Colon (tissue), 2 donors: Measurements from ENCODE around the gene AP3D1.
"Not testable (repeated sequence)": the region's sequence is repeated elsewhere in the genome, so short reads cannot be mapped to it uniquely, and the experiment has no call there.

Experiments
- FAIRE-seq: peaks from 2 replicates; lab custom pipeline; 2012; peaks lifted over from hg19 to GRCh38; lab: Jason Lieb, UNC
- donor health status: control.
- donor health status: control.

The AP3D1 gene

DNA sequence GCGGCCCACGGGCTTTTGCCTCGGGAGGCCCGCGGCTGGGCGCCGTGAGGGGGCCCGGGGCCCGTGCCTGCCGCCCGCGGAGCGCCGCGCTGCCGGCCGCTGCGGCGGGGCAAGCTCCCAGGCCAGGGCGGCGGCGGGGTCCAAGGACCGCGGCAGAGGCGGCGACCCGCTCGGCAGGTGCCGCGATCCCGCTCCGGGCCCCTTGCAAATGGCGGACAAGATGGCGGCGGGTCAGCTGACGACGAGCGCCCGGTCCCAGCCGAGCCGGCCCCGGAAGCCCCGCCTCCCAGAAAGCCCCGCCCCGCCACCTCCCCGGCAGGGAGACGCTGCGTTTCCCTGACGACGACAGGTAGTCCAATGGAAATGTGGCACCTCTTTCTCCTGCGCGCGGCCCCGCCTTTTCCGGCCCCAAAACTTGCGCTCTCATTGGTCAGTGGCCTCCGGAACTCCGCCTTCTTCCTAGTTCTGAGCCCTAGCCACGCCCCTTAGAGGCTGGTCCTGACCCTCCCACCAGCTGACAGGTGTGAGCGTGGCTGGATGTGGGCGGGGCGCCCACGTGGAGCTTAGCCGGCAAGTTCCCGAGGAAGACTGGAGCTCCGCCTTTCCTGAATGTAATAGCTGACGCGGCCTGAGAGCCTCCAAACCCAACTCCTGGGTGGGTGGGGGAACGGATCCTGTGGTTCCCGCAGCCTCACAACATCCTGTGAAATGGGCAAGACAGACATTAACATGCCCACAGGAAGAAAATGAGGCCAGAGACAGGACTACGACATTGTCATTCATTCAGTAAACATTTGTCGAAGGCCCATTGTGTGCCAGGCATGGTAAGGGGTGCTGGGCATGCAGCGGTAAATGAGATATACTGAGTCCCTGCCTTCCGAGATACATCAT, at the start of gene AP3D1:
AP3D1 (minus strand) TSS at position 228 of the 891 bp plus-strand sequence. CDS start 232 bp downstream, outside the sequence.
- FAIRE-seq, result peak; percentile 85

DNA sequence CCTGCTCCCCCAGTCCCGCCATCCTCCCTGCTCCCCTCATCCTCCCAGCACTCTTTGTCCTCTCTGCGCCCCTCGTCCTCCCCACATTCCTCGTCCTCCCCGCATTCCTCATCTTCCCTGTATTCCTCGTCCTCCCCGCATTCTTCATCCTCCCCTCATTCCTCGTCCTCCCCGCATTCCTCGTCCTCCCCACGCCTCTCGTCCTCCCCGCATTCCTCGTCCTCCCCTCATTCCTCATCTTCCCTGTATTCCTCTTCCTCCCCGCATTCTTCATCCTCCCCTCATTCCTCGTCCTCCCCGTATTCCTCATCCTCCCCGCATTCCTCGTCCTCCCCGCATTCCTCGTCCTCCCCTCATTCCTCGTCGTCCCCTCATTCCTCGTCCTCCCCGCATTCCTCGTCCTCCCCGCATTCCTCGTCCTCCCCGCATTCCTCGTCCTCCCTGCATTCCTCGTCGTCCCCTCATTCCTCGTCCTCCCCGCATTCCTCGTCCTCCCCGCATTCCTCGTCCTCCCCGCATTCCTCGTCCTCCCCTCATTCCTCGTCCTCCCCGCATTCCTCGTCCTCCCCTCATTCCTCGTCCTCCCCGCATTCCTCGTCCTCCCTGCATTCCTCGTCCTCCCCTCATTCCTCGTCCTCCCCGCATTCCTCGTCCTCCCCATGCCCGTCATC, 49.4 kb upstream of the AP3D1 start:
- not testable (repeated sequence) for FAIRE-seq

DNA sequence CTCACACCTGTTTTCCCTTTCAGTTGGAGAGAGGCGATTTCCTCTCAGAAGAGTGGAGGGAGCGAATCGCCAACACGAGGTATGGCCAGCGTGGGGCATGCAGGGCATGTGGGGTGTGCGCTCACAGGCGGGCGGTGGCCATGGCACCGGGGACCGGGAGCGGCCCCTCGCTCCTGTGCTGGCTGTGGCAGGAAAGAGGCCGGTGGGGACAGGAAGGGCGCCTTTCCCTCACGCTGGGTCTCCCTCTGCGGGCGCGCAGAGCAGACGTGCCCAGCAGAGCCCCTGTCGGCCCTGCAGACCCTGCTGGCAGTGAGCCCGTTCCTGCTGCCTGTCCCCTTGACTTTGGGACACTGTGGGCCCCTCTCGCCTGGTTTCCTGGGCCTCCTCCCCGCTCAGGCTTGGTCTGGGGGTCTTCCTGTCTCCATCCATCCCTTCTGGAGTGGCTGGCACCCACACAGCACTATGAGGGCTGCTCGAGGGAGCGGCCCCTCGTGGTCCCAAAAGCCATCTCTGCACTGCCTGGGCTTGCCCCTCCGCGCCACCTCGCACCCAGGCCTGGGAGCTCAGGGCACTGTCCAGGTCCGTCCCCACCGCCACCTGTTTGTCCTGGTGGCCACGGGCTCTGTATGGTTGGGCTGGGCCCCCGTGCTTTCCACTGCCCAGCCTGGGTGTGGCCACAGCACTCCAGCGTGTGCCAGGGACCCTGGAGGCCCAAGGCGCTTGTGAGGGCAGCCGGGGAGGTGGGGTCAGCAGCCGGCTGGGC, 48.7 kb upstream of the AP3D1 start:
- FAIRE-seq, result no peak

DNA sequence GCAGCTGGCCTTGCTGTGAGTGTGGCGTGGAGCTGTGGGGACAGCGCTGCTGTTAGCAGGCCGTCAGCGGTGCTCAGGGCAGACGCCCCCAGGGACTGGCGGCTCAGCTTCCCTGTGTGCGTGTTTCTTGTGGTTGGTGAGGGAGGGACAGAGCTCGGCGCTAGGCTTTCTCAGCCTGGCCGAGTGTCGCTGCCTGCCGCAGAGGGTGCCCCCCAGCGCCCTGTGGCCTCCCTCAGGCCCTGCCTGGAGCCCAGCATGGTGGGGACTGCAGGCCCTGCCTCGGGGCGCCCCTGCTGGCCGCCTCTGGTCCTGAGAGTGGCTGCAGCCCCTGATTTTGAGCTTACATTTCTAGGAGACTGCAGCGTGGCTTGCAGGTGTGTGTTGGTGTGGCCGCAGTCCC, 47.8 kb upstream of the AP3D1 start:
- FAIRE-seq, result no peak

DNA sequence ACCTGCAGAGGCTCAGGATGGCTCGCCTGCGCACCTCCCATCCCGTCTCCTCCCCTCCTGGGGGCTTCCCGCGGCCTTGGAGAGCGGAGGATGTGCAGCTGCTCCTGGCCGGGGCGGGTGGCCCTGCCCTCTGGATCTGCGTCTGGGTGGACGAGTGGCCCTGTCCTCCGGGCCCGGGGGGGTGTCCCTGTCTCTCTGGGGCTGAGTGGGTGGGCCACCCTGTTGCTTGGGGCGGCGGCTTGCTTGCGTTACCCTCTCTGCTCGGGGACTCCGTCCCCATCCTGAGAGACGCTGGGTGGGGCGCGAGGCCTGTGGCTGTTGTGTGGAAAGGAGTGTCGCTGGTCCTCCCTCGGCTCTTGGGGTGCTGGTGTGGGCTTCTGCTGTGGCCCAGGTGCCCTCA, 47.0 kb upstream of the AP3D1 start:
- FAIRE-seq, result no peak

DNA sequence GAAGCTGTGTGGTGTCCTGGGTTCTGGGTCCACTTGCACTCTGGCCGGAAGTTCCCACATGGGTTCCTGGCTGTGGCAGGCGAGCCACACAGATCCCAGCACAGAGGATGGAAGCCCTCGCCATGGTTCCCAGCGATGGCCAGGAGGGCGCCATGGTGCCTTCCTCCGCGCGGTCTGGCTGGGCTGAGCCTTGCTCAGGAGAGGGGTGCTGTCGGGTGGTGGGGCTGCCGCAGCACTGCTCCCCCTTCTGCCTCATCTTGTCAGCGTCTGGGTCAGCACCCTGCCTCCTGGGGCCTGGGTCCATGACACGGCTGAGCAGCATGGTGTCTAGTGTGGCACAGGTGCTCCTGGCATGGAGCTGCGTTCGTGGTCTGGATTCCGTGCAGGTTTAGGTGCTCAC, 45.9 kb upstream of the AP3D1 start:
- FAIRE-seq, result no peak

DNA sequence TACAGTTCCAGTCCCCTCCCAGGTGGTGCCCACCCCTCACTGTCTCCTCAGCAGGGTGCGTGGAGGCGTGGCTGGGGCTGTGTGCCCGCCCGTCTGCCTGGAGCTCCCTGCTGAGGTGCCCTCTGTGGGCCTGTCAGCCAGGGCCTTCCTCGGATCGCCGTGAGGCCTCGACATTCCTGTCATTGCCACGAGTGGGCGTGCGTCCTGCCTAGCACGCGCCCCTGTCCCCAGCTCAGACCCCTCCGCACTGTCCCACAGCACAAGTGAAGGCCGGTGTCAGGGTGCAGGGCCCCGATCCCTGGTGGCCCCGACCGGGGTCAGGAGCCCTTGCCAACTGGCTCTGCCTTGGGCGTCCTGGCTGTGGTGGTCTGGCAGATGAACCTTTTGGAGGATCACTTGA, 44.5 kb upstream of the AP3D1 start:
- FAIRE-seq, result no peak

DNA sequence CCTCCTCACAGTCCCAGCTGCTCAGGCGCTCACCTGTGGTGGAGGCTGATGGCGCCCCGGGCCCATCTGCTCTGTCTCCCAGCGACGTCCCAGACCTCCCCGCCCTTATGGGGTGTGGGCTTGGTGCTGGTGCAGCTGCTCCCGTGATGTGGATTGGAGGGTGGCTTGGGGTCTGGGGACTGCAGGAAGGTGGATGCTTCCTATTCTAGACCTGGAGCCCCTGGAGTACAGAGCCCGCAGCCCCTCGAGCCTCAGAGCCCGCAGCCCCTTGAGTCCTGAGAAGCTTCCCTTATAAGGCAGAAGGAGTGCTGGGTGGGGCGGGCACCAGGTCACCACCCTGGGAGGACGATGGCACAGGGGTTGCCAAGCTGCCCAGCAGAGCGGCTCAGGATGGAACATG, 44.0 kb upstream of the AP3D1 start:
- no peak for FAIRE-seq

DNA sequence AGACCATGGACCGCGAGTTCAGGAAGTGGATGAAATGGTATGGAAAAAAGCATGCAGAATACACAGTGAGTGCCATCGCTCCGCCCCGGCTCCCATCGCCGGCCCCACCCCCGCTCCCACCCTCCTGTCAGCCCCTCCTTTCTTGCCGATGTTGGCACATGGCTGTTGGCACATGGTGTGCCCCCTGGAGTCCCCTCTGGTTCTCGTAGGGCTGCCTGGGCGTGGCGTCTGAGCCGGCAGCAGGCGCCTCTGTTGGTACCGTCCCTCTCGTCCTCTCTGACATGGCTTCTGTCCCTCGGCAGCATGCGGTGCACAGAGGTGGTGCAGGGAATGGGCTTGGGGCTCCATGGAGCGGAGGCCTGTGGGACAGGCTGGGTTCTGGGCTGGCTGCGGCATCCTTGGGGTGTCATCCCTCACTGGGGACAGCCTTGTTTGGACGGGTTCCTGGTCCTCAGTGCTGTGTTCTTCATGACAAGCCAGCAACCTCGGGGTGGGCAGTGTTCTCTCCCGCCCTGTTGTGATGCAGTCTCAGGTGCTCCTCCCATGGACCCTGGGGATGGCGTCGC, 43.2 kb upstream of the AP3D1 start:
- no peak for FAIRE-seq

DNA sequence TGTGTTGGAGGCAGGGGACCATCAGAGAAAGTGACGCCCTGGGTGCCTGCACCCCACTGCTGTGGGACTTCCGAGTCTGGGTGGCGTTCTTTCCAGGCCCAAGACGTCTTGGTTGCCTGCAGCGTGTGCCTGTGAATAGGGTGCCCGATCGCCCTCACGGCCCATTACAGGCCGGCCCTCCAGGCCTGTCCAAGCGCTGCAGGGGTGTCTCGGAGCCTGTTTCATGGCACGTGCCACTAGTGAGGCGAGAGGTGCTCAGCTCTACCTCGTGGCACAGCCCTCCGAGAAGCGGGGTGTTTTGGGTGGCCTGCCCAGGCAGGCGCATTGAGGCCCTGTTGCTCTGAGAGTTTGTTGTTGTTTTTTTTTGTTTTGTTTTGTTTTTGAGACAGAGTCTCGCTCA, 42.4 kb upstream of the AP3D1 start:
- no peak for FAIRE-seq

DNA sequence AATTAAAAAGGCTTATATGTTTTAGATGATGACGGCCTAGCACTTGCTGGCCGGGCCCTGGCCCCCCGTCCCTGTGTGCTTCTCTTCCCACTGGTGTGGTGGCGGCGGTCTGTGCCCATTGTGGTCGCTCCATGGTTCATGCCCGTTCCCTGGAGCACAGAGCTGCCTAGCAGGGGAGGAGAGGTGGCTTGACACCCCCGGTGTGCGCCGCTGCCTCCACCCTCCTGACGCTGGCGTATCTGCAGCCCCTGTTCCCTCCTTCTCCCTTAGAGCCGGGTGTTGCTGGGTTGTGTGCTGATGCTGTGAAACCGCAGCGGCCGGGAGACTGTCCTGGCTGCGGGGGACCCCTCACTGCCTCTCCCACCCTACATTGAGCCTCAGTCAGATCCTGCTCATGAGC, 41.5 kb upstream of the AP3D1 start:
- FAIRE-seq, result no peak

DNA sequence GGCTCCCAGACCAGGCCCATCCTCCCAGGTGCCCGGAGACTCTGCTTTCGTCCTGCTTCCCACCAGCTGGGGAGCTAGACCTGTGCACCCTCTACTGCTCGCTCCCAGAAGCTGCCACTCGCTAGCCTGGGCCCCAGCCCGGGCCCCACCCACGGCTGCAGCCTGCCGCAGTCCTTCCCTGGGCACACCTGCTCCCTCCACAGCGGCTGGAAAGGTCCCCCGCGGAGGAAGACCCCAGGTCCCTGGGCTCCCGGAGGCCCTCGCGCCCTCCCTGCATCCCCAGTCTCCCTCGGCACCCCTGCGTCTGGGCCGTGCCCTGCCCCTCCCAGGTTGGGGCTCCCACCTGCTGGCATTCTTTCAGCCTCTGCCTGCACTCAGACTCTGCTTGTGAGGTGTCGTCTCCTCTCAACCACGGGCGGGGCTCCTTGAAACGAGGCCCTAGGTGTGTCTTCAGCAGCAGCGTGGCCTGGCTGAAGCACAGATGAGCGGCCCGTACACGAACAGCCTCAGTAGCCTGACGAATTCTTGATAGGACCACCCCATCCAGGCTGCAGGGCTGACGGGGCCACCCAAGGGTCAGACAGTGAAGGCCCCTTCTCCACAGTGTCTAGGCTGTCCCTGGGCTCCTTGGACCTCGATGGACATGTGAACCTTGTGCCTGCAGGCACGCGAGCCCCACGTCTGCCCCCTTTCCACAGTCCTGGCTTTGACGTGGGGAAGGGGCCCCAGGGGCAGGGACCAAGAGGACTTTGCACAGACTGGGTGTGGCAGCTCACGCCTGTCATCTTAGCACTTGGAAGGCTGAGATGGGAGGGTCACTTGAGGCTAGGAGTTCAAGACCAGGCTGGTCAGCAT, 40.3 kb upstream of the AP3D1 start:
- FAIRE-seq, result no peak

DNA sequence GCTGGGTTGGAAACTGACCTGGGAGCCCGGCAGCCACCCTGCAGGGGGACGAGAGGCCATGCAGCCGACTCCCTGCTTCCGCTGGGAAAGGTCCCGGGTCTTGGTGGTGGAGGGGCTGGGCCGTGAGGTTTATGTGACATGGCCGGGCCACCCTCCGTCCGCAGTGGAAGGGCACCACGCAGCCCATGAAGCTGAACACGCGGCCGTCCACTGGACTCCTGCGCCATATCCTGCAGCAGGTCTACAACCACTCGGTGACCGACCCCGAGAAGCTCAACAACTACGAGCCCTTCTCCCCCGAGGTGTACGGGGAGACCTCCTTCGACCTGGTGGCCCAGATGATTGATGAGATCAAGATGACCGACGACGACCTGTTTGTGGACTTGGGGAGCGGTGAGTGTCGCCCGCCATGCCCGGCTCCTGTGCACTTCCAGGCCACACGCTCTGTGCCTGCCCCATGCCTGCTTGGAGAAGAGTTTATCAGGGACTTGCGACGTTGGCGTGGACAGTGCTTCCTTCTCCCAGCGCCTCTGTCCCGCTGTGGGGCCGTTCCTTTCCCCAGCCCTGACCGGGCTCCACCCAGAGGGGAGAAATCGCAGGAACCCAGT, 39.6 kb upstream of the AP3D1 start:
- no peak for FAIRE-seq

DNA sequence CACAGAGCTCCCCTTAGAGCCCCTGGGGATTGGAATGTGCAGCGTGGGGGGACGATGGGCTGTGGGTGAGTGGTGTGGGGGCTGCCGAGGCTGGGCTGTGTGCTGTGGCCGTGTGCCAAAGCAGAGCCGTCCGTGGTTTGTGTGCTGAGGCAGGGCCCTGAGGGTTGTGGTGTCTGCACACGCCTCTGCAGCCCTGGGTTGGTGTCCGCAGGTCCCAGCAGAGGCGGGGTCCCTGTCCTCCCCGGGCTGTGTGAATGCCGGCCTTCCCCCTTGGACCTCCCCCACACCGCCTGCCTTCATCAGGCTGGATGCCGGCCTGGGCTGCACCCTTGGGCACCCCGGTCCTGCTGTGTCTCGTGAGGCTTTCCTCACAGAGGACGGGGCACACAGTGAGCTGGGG, 38.5 kb upstream of the AP3D1 start:
- no peak for FAIRE-seq

DNA sequence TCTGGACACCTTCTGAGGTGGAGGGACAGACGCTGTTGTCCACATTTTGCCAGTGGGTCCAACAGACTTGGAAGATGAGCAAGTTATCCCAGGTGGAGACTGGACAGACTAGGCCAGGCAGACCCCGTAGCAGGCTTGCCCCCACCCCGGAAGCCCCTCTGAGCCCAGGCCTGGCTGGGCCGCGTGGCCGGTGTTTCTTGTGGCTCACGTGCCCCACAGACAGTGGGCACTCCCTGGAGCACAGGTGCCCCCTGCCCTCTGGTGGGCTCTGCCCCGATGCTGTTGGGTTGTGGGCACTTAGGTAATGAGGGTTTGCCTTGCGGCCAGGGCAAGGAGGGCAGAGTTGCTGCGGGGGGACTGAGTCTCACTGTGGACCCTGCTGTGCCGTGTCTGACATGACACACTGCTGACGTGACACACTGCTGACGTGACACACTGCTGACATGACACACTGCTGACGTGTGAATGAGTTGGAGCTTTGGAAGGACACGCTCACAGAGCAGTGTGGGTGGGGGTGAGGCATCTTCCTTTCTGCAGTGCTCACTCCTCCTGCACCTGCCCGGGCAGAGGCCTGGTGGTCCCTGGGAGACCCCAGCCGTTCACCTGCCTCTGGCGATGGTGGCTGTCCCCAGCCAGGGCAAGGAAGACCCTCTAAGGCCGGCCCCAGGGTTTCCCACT, 37.5 kb upstream of the AP3D1 start:
- no peak for FAIRE-seq

DNA sequence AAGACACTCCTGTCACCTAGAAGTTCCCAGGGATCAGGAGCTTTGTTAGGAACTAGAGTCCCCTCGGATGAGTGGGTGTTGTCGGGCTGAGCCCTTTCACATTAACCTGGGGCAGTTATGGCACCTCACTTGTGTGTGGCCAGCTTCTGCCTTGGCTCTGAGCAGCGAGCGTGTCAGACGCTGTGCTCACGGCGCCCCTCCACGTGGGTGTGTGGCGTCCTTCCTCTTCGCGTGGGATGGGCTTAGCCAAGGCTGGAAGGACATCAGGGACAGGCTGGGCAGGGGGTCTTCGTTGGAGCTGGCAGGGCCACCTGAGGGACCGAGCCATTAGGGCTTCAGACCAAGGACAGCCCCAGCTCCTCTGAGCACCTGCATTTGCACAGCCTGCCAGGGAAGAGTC, 35.8 kb upstream of the AP3D1 start:
- FAIRE-seq, result no peak

DNA sequence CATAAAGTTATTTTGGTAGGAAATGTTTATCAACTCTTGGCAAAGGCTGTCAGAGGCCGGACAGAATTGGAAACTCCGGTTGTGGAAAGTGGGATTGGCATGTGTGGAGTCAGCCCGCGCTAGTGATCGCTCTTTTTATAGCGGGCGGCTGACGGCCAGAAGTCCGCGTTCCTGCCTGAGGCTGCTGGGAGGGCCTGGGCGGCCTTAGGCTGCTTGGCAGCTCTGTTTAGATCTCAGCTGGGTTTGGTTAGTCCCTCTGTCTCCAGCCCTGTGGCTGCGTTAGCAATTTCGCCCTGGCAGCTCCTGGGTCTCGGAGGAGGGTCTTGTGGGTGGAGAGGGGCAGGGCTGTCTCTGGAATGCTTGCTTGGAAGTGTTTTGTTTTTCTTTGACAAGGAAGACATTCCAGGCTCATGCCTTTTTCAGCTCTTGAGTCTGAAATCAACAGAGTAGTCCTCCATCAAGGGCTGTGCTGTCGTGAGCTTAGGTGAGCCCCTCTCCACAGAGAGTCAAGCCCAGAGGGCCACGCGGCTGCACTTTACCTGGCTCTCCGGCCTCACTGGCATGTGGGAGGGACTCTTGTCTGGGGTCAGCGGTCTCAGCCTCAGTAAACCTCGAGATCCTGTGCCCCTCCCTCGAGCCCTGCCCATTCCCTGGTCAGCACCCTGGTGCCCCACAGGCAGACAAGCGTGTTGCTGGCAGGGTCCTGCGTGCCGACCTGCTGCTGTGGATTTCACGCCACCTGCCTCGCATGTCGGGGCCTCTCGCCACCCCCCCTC, 34.9 kb upstream of the AP3D1 start:
- no peak for FAIRE-seq

DNA sequence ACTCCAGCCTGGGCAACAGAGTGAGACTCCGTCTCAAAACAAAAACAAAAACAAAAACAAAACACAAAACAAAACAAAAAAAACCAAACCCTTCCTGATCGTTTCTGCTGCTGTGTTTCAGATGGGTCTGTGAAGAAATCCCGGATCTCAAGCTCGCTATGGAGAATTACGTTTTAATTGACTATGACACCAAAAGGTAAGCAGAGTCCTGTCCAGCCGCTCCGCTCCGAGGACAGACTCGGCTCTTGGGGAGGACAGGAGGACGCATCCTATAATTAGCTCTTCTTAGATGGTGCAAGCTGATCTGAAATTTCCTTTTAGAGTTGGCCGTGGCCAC, 34.3 kb upstream of the AP3D1 start:
- FAIRE-seq, result no peak

DNA sequence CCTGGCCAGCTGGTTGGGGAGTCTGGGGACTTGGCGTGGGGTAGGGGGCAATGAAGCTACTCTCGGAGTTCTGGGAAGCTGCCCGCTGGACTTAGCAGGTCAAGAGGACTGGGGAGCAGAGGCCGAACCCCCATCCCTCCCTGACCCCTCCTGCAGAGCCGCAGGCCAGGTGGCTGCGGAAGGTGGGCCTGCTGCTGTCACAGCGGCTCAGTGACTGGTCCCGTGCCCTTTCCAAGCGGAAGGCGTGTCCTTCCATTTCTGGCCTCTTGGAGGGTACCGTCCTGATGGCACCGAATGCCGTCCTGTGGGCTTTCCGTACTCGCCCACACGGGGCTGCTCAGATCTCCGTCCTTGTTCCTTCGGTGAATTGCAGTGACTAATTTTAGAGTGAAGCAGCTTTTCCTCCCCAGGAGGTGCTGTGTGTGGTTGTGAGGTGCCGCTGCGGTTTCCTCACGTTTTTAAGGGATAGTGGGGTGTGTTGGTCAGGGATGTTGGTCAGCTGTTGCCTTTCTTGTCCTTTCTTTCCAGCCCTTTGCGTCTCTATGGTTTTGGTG, 33.1 kb upstream of the AP3D1 start:
- no peak for FAIRE-seq

DNA sequence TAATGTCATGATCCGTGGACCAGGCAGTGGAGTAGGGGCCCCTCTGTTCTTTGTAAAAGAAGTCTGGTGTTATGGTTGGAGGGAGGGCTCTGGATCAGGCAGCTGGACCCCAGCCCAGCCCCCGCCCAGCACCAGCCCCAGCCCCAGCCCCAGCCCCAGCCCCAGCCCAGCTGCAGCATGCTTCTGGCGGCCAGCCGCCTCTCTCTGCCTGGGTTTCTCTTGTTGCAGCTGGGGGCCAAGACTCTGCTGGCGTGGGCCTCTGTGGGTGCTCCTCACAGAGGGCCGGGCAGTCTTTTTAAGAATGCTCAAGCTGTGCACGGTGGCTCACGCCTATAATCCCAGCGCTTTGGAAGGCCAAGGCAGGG, 30.2 kb upstream of the AP3D1 start:
- no peak for FAIRE-seq
